T-helper 2 cell treated with Interferon-gamma antibody and Interleukin-4, amounts not matched to agents 5 μg/mL and 100 μg/mL, for 36 hours (primary cell): ENCODE measurements around the gene HMG20B.
"Not testable (repeated sequence)": the region's sequence is repeated elsewhere in the genome, so short reads cannot be mapped to it uniquely, and the experiment has no call there.

Experiments
- DNase-seq: peaks from one replicate; pipeline ENCODE4 v3.0.0; 2021; ENCODE audit warnings: low spot score
- H3K27ac Mint-ChIP-seq: one replicate; pipeline ENCODE4 v1.8.0; 2021; ENCODE audit warnings: mild to moderate bottlenecking, mixed read lengths
- H3K27me3 Mint-ChIP-seq: one replicate; pipeline ENCODE4 v1.8.0; 2021; ENCODE audit warnings: low read depth, mixed read lengths
- H3K36me3 Mint-ChIP-seq: one replicate; pipeline ENCODE4 v1.8.0; 2021; ENCODE audit warnings: low read depth, mixed read lengths
- H3K4me1 Mint-ChIP-seq: one replicate; pipeline ENCODE4 v1.8.0; 2021; ENCODE audit warnings: low read depth, mixed read lengths
- H3K4me3 Mint-ChIP-seq: one replicate; pipeline ENCODE4 v1.8.0; 2022; ENCODE audit warnings: mild to moderate bottlenecking, moderate library complexity, mixed read lengths
- H3K9me3 Mint-ChIP-seq: one replicate; pipeline ENCODE4 v1.8.0; 2021; ENCODE audit warnings: mixed read lengths

The HMG20B gene

GRCh38 chr19:3556978-3557460 lies 15.7 kb upstream of the HMG20B start:
- no peaks in the 10 kb centered on the region for H3K9me3 Mint-ChIP-seq
- peak overlapping the region; percentile 94 for H3K27ac Mint-ChIP-seq
- H3K27me3 Mint-ChIP-seq, result no peaks in the 10 kb centered on the region
- peak overlapping the region; percentile 100 for H3K4me3 Mint-ChIP-seq
- H3K36me3 Mint-ChIP-seq, result peaks cover 9% of the 10 kb centered on the region
- peaks cover 31% of the 10 kb centered on the region for H3K4me1 Mint-ChIP-seq
- peak; percentile 56 for DNase-seq

GRCh38 chr19:3557461-3558248 lies 15.1 kb upstream of the HMG20B start, which contains the start of gene MFSD12:
TSS of gene MFSD12 (minus strand) at chr19:3557586. CDS start at chr19:3557403, 183 bp downstream.
- DNase-seq, result peak; percentile 95
- Mint-ChIP-seq H3K9me3 (no peaks in the 10 kb centered on the region), H3K4me1 (peaks cover 30% of the 10 kb centered on the region), H3K4me3 (peak within 1 kb of the TSS; percentile 100), H3K27me3 (no peaks in the 10 kb centered on the region), H3K36me3 (peaks cover 9% of the 10 kb centered on the region), H3K27ac (peak within 1 kb of the TSS; percentile 94)

GRCh38 chr19:3563709-3564524 lies 8.8 kb upstream of the HMG20B start:
- H3K27ac Mint-ChIP-seq, result no peak overlapping the region
- no peaks in the 10 kb centered on the region for H3K27me3 Mint-ChIP-seq
- H3K4me3 Mint-ChIP-seq, result no peak overlapping the region
- H3K9me3 Mint-ChIP-seq, result no peaks in the 10 kb centered on the region
- no peaks in the 10 kb centered on the region for H3K36me3 Mint-ChIP-seq
- DNase-seq, result no peak
- no peaks in the 10 kb centered on the region for H3K4me1 Mint-ChIP-seq

GRCh38 chr19:3565139-3565538 lies 7.6 kb upstream of the HMG20B start:
- Mint-ChIP-seq H3K9me3 (no peaks in the 10 kb centered on the region), H3K27me3 (no peaks in the 10 kb centered on the region), H3K4me3 (no peak overlapping the region), H3K4me1 (no peaks in the 10 kb centered on the region), H3K36me3 (no peaks in the 10 kb centered on the region), H3K27ac (no peak overlapping the region)
- no peak for DNase-seq

GRCh38 chr19:3570042-3570441 lies 2.7 kb upstream of the HMG20B start:
- not testable (repeated sequence) for H3K27me3 Mint-ChIP-seq, H3K4me3 Mint-ChIP-seq, H3K27ac Mint-ChIP-seq, H3K36me3 Mint-ChIP-seq, H3K9me3 Mint-ChIP-seq, H3K4me1 Mint-ChIP-seq, DNase-seq

GRCh38 chr19:3570606-3571011 lies 2.1 kb upstream of the HMG20B start:
- Mint-ChIP-seq H3K36me3 (peaks cover 9% of the 10 kb centered on the region), H3K9me3 (no peaks in the 10 kb centered on the region), H3K4me3 (no peak overlapping the region), H3K4me1 (peaks cover 8% of the 10 kb centered on the region), H3K27ac (no peak overlapping the region), H3K27me3 (no peaks in the 10 kb centered on the region)
- no peak for DNase-seq

- peak; percentile 99 for DNase-seq
- Mint-ChIP-seq H3K27me3 (no peaks in the 10 kb centered on the region), H3K4me3 (peak overlapping the region; percentile 75), H3K4me1 (peaks cover 8% of the 10 kb centered on the region), H3K36me3 (peaks cover 12% of the 10 kb centered on the region), H3K9me3 (no peaks in the 10 kb centered on the region), H3K27ac (peak overlapping the region; percentile 63)
Measured at GRCh38 chr19:3572132-3572854, 451 bp upstream of the HMG20B start.

GRCh38 chr19:3573162-3573857 lies 566 bp downstream of the HMG20B start:
- Mint-ChIP-seq H3K27me3 (no peaks in the 10 kb centered on the region), H3K9me3 (no peaks in the 10 kb centered on the region), H3K27ac (peak overlapping the region; percentile 67), H3K4me3 (peak overlapping the region; percentile 76), H3K4me1 (peaks cover 8% of the 10 kb centered on the region), H3K36me3 (peaks cover 12% of the 10 kb centered on the region)
- DNase-seq, result no peak

GRCh38 chr19:3573858-3574637 lies 1.3 kb downstream of the HMG20B start:
- Mint-ChIP-seq H3K4me3 (peak overlapping the region; percentile 76), H3K36me3 (peaks cover 12% of the 10 kb centered on the region), H3K27ac (peak overlapping the region; percentile 80), H3K27me3 (no peaks in the 10 kb centered on the region), H3K9me3 (no peaks in the 10 kb centered on the region), H3K4me1 (peaks cover 8% of the 10 kb centered on the region)
- DNase-seq, result peak; percentile 91

- Mint-ChIP-seq H3K36me3 (peaks cover 12% of the 10 kb centered on the region), H3K9me3 (no peaks in the 10 kb centered on the region), H3K27ac (no peak overlapping the region), H3K4me3 (peak overlapping the region; percentile 36), H3K27me3 (no peaks in the 10 kb centered on the region), H3K4me1 (peaks cover 8% of the 10 kb centered on the region)
- no peak for DNase-seq
Measured at GRCh38 chr19:3575260-3575741, 2.6 kb downstream of the HMG20B start.

GRCh38 chr19:3575949-3576673 lies 3.4 kb downstream of the HMG20B start:
- Mint-ChIP-seq H3K27me3 (no peaks in the 10 kb centered on the region), H3K36me3 (peaks cover 12% of the 10 kb centered on the region), H3K9me3 (no peaks in the 10 kb centered on the region), H3K27ac (no peak overlapping the region), H3K4me3 (no peak overlapping the region), H3K4me1 (peaks cover 8% of the 10 kb centered on the region)
- no peak for DNase-seq
